ENCODE results near the gene MBTPS2. TPM values are rescaled to one million over a fixed set of nuclear protein-coding genes. Genes with fewer than 3 reads are reported as not detected.

The MBTPS2 gene
- total RNA-seq, 4 donors from 2014 or later, result 7.7 to 13.5 (median 10.1) TPM

DNA sequence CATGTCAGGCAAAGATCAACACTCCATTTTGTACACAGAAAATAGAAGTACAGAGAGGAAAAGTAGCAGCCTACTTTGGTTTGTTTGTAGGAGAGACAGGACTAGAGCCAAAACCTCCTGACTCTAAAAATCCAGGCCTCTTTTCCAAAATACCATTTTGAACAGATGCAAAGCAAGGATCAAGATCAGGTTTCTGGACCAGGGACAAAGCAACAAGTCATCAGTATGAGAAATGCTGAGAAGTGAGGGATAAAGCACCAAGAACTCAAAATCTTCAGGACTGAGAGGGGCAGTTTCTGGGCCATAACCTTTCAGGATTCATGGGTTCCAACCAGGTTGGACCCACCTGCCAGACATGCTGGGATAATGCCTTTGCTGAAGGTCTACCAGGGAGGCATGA, 36.6 kb upstream of the MBTPS2 start:
- H3K27me3 ChIP-seq, result no peaks in the 10 kb centered on the region
- H3K27ac ChIP-seq, result no peak overlapping the region
- no peaks in the 10 kb centered on the region for H3K36me3 ChIP-seq
- peaks cover 0 to 17% (median 0%) of the 10 kb centered on the region in 3 donors for H3K4me1 ChIP-seq
- no peaks in the 10 kb centered on the region for H3K9me3 ChIP-seq
- no peak for ATAC-seq
- TF ChIP-seq POLR2A (IDR thresholded peaks at IDR 0.05) (no peak), POLR2AphosphoS5 (IDR thresholded peaks at IDR 0.05) (no peak), EP300 (IDR thresholded peaks at IDR 0.05) (no peak)
- TF ChIP-seq, protein P1, sequence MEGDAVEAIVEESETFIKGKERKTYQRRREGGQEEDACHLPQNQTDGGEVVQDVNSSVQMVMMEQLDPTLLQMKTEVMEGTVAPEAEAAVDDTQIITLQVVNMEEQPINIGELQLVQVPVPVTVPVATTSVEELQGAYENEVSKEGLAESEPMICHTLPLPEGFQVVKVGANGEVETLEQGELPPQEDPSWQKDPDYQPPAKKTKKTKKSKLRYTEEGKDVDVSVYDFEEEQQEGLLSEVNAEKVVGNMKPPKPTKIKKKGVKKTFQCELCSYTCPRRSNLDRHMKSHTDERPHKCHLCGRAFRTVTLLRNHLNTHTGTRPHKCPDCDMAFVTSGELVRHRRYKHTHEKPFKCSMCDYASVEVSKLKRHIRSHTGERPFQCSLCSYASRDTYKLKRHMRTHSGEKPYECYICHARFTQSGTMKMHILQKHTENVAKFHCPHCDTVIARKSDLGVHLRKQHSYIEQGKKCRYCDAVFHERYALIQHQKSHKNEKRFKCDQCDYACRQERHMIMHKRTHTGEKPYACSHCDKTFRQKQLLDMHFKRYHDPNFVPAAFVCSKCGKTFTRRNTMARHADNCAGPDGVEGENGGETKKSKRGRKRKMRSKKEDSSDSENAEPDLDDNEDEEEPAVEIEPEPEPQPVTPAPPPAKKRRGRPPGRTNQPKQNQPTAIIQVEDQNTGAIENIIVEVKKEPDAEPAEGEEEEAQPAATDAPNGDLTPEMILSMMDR (IDR thresholded peaks at IDR 0.05), result no peak
- H3K4me3 ChIP-seq, result no peak overlapping the region

DNA sequence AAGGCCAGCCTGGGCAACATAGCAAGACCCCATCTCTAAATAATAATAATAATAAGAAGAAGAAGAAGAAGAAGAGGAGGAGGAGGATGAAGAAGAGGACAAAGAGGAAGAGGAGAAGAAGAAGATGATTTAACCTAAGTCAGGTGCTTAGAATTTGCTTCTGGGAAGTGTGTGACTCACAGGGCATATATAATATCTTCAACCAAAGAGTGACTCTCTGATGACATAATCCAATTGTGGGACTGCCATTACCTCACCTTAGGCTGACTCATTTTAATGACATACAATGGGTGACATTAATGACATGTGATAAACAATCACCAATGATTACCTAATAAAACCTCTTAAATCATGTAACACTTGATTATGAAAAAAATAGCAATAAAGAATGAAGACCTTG, 32.7 kb upstream of the MBTPS2 start:
- ATAC-seq, result no peak
- TF ChIP-seq, protein P1 (IDR thresholded peaks at IDR 0.05), result no peak
- TF ChIP-seq POLR2AphosphoS5 (IDR thresholded peaks at IDR 0.05) (no peak), EP300 (IDR thresholded peaks at IDR 0.05) (no peak), POLR2A (IDR thresholded peaks at IDR 0.05) (no peak)
- peaks cover 0 to 7% (median 0%) of the 10 kb centered on the region in 3 donors for H3K4me1 ChIP-seq
- H3K4me3 ChIP-seq, result no peak overlapping the region
- no peaks in the 10 kb centered on the region for H3K27me3 ChIP-seq
- H3K36me3 ChIP-seq, result no peaks in the 10 kb centered on the region
- no peaks in the 10 kb centered on the region for H3K9me3 ChIP-seq
- H3K27ac ChIP-seq, result no peak overlapping the region

DNA sequence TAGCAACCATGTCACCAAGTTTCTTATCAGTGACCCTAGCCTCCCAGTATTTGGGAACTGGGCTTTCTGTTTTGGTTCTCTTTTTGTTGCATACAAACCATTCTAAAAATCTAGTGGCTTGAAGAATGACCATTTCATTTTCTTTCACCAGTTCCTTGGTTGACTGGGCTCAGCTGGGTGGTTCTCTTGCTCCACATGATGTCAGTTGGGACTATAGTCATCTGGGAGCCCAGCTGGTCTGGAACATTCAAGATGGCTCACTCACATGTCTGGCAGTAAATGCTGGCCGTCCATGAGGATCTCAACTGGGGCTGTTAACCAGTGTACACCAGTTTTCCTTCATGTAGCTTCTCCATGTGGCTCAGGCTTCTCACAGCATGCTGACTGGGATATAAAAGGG, 27.6 kb upstream of the MBTPS2 start:
- Histone ChIP-seq H3K27me3 (no peaks in the 10 kb centered on the region), H3K4me3 (no peak overlapping the region), H3K36me3 (no peaks in the 10 kb centered on the region), H3K4me1 (no peaks in the 10 kb centered on the region), H3K9me3 (no peaks in the 10 kb centered on the region), H3K27ac (no peak overlapping the region)
- TF ChIP-seq EP300 (IDR thresholded peaks at IDR 0.05) (no peak), POLR2A (IDR thresholded peaks at IDR 0.05) (no peak), POLR2AphosphoS5 (IDR thresholded peaks at IDR 0.05) (no peak)
- TF ChIP-seq, protein P1 (IDR thresholded peaks at IDR 0.05), result no peak
- 80% methylated on average over 1 of the region's 1 CpG; no CpG with 5 or more reads in 1 of the 2 donors for WGBS, 2 donors (ENCODE audit: low coverage in 1 of 2)
- ATAC-seq, result no peak

DNA sequence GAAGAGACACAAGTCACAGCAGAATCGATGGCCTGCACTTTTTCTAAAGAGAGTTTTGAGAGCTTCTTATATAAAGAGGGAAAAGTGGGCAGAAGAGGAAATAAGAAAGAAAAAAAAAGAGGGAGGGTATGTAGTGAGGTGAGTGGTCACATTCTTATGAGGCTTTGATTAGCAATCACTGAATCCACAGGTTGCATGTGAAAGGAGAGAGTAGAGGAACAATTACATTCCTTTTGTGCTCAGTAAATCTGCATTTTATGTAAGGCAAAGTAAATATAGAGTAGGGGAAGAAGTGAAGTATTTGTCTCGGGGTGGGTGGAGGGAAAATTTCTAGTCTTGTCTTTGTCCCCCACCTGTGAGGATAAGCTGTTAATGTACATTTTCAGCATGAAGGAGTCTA, 26.8 kb upstream of the MBTPS2 start:
- Histone ChIP-seq H3K27ac (no peak overlapping the region), H3K36me3 (no peaks in the 10 kb centered on the region), H3K4me1 (no peaks in the 10 kb centered on the region), H3K9me3 (no peaks in the 10 kb centered on the region), H3K27me3 (no peaks in the 10 kb centered on the region), H3K4me3 (no peak overlapping the region)
- 80% methylated on average over 1 of the region's 2 CpGs; no CpG with 5 or more reads in 1 of the 2 donors for WGBS, 2 donors (ENCODE audit: low coverage in 1 of 2)
- TF ChIP-seq POLR2AphosphoS5 (IDR thresholded peaks at IDR 0.05) (no peak), POLR2A (IDR thresholded peaks at IDR 0.05) (no peak), EP300 (IDR thresholded peaks at IDR 0.05) (no peak)
- TF ChIP-seq, protein P1 (IDR thresholded peaks at IDR 0.05), result no peak
- no peak for ATAC-seq

DNA sequence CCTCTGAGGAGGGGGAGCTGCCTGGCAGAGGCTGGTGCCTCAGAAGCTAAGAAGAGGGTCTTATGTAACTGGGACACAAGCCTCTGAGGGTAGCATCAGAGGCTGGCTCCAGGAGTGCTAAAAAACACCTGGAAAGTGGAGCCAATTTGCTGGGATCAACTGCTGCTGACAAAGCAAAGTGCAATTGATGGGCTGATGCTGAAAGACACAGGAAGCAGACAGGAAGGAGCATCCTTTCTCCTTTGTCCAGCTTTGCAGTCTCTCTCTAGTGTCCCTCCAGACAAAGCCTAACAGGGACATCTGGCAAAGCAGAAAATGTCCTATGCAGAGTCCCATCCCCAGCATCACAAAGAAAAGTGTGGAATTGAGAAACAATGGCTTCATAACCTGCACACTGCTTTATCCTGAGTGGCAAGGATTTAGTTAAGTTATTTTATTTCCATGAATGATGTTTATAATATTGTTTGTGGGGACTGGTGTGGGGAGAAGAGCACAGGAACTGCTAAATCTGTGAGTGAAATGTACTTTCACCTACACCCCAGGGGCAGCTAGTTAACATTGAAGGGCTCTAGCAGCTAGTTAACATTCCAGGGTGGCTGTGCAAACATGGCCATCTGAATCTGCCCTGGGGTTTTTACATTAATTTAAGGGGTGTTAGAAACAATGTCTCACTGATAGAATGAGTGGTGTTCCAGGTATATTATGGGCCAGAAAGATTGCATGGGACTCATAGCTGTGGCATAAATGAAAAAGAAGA, 25.6 kb upstream of the MBTPS2 start:
- no peak for ATAC-seq
- Histone ChIP-seq H3K4me3 (no peak overlapping the region), H3K4me1 (no peaks in the 10 kb centered on the region), H3K27ac (no peak overlapping the region), H3K27me3 (no peaks in the 10 kb centered on the region), H3K36me3 (no peaks in the 10 kb centered on the region), H3K9me3 (no peaks in the 10 kb centered on the region)
- no peak for TF ChIP-seq POLR2A (IDR thresholded peaks at IDR 0.05)
- TF ChIP-seq POLR2AphosphoS5 (IDR thresholded peaks at IDR 0.05), result no peak
- TF ChIP-seq, protein P1 (IDR thresholded peaks at IDR 0.05), result no peak
- TF ChIP-seq EP300 (IDR thresholded peaks at IDR 0.05), result no peak
